ENCODE measurements around the gene CEP41.

GRCh38 chr7:130444234-130444633 lies 3.4 kb upstream of the CEP41 start:
- TF ChIP-seq TCF4 (CRISPR knock-in tag; IDR thresholded peaks at IDR 0.05; ENCODE audit: borderline replicate concordance) (no peak), GLIS3 (CRISPR knock-in tag; IDR thresholded peaks at IDR 0.05) (no peak)

Data from SK-N-SH treated with all-trans-retinoic acid at 6 μM for 48 hours (cell line).